WTC11 (cell line): ENCODE measurements around the gene GPR12.

Experiments
- ATF2 ChIP-seq: sonication (generic); formaldehyde crosslinking; IDR thresholded peaks from 2 replicates; pipeline ENCODE4 v1.8.1; 2022; ENCODE audit warnings: low read depth, missing genetic modification reagents, borderline replicate concordance
- CTCF ChIP-seq: fragments of 200-600 bp; IDR thresholded peaks from 2 replicates; pipeline ENCODE4 v1.8.0; 2022; ENCODE audit warnings: antibody characterized with exemption
- ELF4 ChIP-seq: sonication (generic); formaldehyde crosslinking; IDR thresholded peaks from 2 replicates; pipeline ENCODE4 v1.8.1; 2022; ENCODE audit warnings: low read depth, mild to moderate bottlenecking, moderate library complexity, missing genetic modification reagents
- ERG ChIP-seq: fragments of 250-450 bp; sonication (Bioruptor Pico); IDR thresholded peaks from 2 replicates; pipeline ENCODE4 v1.8.0; 2021; ENCODE audit warnings: mild to moderate bottlenecking
- MAX ChIP-seq: sonication (generic); formaldehyde crosslinking; IDR thresholded peaks from 2 replicates; pipeline ENCODE4 v1.8.0; 2022; ENCODE audit warnings: mild to moderate bottlenecking, missing genetic modification reagents
- NR3C1 ChIP-seq: sonication (generic); formaldehyde crosslinking; conservative IDR thresholded peaks from 2 replicates; pipeline ENCODE4 v1.8.1; 2023; ENCODE audit warnings: low read depth, mild to moderate bottlenecking, missing genetic modification reagents
- RELA ChIP-seq: sonication (generic); formaldehyde crosslinking; IDR thresholded peaks from 2 replicates; pipeline ENCODE4 v1.8.1; 2022; ENCODE audit warnings: missing genetic modification reagents, mild to moderate bottlenecking, borderline replicate concordance
- SP1 ChIP-seq: sonication (generic); formaldehyde crosslinking; conservative IDR thresholded peaks from 2 replicates; pipeline ENCODE4 v1.8.1; 2022; ENCODE audit warnings: missing genetic modification reagents
- TEAD4 ChIP-seq: sonication (generic); formaldehyde crosslinking; IDR thresholded peaks from 2 replicates; pipeline ENCODE4 v1.8.0; 2022; ENCODE audit warnings: mild to moderate bottlenecking, missing genetic modification reagents
- ZBTB21 ChIP-seq: sonication (generic); formaldehyde crosslinking; IDR thresholded peaks from 2 replicates; pipeline ENCODE4 v1.8.1; 2023; ENCODE audit warnings: mild to moderate bottlenecking, missing genetic modification reagents, borderline replicate concordance
- ZNF219 ChIP-seq: sonication (generic); formaldehyde crosslinking; IDR thresholded peaks from 2 replicates; pipeline ENCODE4 v1.8.0; 2023; ENCODE audit warnings: missing genetic modification reagents, mild to moderate bottlenecking, borderline replicate concordance
- ZNF396 ChIP-seq: fragments of 250-450 bp; sonication (Bioruptor Pico); IDR thresholded peaks from 2 replicates; pipeline ENCODE4 v1.8.0; 2021; ENCODE audit warnings: mild to moderate bottlenecking, moderate library complexity, borderline replicate concordance

- TF ChIP-seq CTCF (no peak), RELA (CRISPR knock-in tag) (no peak), ERG (CRISPR knock-in tag) (no peak), ZNF219 (CRISPR knock-in tag) (no peak), MAX (no peak), TEAD4 (CRISPR knock-in tag) (no peak), SP1 (no peak), NR3C1 (no peak), ATF2 (CRISPR knock-in tag) (no peak), ZBTB21 (no peak), ELF4 (CRISPR knock-in tag) (no peak), ZNF396 (CRISPR knock-in tag) (no peak)
These were observed 2.0 kb downstream of the GPR12 start for GRCh38 chr13:26758496-26759157.
